Measurements from ENCODE around the gene FAM149A.

FAM149A gene

DNA sequence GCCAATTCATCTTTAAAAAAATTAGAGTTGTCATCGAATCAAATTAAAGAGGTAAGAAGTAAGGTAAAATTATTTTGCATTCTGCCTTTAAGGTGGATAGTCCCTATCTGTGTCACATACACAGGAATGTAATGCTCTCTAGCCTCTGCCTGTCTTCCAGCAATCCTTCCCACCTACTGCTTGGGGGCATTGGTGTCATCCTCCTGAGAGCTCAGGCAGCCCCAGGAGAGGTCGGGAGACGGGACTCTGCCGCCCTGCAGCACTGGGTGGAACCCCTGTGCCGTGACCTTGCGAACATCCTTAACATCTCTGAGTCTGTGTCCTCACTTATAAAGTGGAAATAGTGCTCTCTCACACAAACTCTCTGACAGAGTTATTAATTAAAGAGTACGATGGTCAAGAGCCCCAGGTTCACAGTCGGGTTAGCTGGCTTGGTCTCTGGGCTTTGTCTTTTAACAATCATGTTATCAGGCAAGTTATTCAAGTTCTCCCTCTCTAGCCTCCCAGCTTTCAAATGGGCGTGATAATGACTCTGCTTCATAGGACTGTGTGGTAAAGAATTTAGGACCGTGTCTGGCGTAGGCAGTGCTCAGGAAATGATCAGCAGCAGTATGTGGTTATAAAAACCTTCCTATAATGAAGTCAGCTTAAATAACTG, 25.4 kb upstream of the FAM149A start:
- TF ChIP-seq, protein P1, sequence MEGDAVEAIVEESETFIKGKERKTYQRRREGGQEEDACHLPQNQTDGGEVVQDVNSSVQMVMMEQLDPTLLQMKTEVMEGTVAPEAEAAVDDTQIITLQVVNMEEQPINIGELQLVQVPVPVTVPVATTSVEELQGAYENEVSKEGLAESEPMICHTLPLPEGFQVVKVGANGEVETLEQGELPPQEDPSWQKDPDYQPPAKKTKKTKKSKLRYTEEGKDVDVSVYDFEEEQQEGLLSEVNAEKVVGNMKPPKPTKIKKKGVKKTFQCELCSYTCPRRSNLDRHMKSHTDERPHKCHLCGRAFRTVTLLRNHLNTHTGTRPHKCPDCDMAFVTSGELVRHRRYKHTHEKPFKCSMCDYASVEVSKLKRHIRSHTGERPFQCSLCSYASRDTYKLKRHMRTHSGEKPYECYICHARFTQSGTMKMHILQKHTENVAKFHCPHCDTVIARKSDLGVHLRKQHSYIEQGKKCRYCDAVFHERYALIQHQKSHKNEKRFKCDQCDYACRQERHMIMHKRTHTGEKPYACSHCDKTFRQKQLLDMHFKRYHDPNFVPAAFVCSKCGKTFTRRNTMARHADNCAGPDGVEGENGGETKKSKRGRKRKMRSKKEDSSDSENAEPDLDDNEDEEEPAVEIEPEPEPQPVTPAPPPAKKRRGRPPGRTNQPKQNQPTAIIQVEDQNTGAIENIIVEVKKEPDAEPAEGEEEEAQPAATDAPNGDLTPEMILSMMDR (IDR thresholded peaks at IDR 0.05; ENCODE audit: low read length), result no peak
- TF ChIP-seq EZH2phosphoT487 (IDR thresholded peaks at IDR 0.05; ENCODE audit: low read length) (no peak), EZH2 (optimal IDR thresholded peaks at IDR 0.05; ENCODE audit: low read depth, low read length) (no peak)
- no peak overlapping the region for H3K27ac ChIP-seq (ENCODE audit: low read length)
- H3K4me3 ChIP-seq (ENCODE audit: low read length), result no peak overlapping the region
- H3K79me2 ChIP-seq (ENCODE audit: low read length), result no peaks in the 10 kb centered on the region
- no peak overlapping the region for H2AFZ ChIP-seq (ENCODE audit: low read length)
- no peak for DNase-seq
- no peaks in the 10 kb centered on the region for H3K9me3 ChIP-seq (replicated peaks; ENCODE audit: insufficient read depth, low read length)
- no peaks in the 10 kb centered on the region for H3K9me2 ChIP-seq (replicated peaks; ENCODE audit: insufficient read depth, low read length)
- H3K4me2 ChIP-seq (ENCODE audit: low read depth, low read length), result no peak overlapping the region
- H3K9ac ChIP-seq (ENCODE audit: low read length), result no peak overlapping the region
- H3F3A ChIP-seq (ENCODE audit: insufficient read depth, low read length), result no peaks in the 10 kb centered on the region
- H3K27me3 ChIP-seq (replicated peaks; ENCODE audit: insufficient read depth, low read length), result no peaks in the 10 kb centered on the region
- no peaks in the 10 kb centered on the region for H3K36me3 ChIP-seq (replicated peaks; ENCODE audit: insufficient read depth, low read length)
- no peaks in the 10 kb centered on the region for H4K20me1 ChIP-seq (ENCODE audit: insufficient read depth, low read length)
- no peaks in the 10 kb centered on the region for H3K4me1 ChIP-seq (ENCODE audit: low read length)

DNA sequence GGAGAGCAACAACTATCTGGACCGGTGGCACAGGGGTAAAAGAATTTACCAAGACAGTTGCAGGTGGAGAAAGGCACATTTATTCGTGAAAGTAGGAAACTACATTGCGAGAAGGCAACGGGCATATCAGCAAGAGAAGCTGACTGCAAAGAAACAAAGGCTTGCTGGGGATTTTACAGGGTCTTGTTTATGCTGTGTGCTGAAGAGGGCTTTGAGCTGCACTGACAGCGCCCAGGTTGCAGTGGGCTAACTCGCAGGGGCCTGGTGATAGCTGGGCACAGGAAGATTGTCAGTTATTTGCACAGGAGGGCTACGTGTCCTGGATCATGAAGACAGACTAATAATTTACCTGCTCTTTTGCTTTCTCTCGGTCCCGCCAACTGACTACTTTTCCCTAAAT, 24.8 kb upstream of the FAM149A start:
- Histone ChIP-seq H3K27ac (ENCODE audit: low read length) (no peak overlapping the region), H3K4me1 (ENCODE audit: low read length) (no peaks in the 10 kb centered on the region), H3K9ac (ENCODE audit: low read length) (no peak overlapping the region), H4K20me1 (ENCODE audit: insufficient read depth, low read length) (no peaks in the 10 kb centered on the region), H3K4me2 (ENCODE audit: low read depth, low read length) (no peak overlapping the region), H3K36me3 (replicated peaks; ENCODE audit: insufficient read depth, low read length) (no peaks in the 10 kb centered on the region), H3F3A (ENCODE audit: insufficient read depth, low read length) (no peaks in the 10 kb centered on the region), H3K79me2 (ENCODE audit: low read length) (no peaks in the 10 kb centered on the region), H3K27me3 (replicated peaks; ENCODE audit: insufficient read depth, low read length) (no peaks in the 10 kb centered on the region), H3K4me3 (ENCODE audit: low read length) (no peak overlapping the region), H3K9me3 (replicated peaks; ENCODE audit: insufficient read depth, low read length) (no peaks in the 10 kb centered on the region), H3K9me2 (replicated peaks; ENCODE audit: insufficient read depth, low read length) (no peaks in the 10 kb centered on the region), H2AFZ (ENCODE audit: low read length) (no peak overlapping the region)
- TF ChIP-seq EZH2phosphoT487 (IDR thresholded peaks at IDR 0.05; ENCODE audit: low read length) (no peak), EZH2 (optimal IDR thresholded peaks at IDR 0.05; ENCODE audit: low read depth, low read length) (no peak)
- TF ChIP-seq, protein P1 (IDR thresholded peaks at IDR 0.05; ENCODE audit: low read length), result no peak
- no peak for DNase-seq

DNA sequence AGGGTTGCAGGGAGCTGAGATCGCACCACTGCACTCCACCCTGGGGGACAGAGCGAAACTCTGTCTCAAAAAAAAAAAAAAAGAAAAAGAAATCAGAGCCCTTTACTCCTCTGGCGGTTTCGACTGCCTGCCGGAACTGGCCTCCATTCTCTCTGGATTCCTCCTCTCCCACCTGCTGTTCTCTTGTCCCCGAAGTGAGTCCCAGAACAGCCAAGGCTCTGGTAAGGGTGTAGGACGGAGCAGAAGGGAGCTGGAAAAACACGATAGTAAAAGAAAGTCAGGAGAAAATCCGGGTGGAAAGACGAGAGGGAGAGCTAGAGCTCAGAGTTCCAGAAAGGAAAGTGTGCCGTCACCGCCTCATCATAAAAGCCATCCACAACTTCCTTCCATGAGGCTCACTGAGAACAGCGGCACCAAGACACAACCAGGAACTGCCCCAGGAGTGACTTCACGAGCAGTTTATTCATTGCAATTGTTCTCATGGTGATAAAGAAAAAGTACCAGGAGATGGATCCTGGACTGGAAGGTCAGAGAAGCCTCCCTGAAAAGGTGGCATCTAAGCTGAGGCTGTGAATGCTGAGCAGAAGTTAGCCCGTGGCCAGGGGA, 23.2 kb upstream of the FAM149A start:
- Histone ChIP-seq H4K20me1 (ENCODE audit: insufficient read depth, low read length) (no peaks in the 10 kb centered on the region), H3K4me1 (ENCODE audit: low read length) (no peaks in the 10 kb centered on the region), H3K9me2 (replicated peaks; ENCODE audit: insufficient read depth, low read length) (no peaks in the 10 kb centered on the region), H3K4me2 (ENCODE audit: low read depth, low read length) (no peak overlapping the region), H3K79me2 (ENCODE audit: low read length) (no peaks in the 10 kb centered on the region), H3K27me3 (replicated peaks; ENCODE audit: insufficient read depth, low read length) (no peaks in the 10 kb centered on the region), H3K9ac (ENCODE audit: low read length) (no peak overlapping the region), H3K36me3 (replicated peaks; ENCODE audit: insufficient read depth, low read length) (no peaks in the 10 kb centered on the region), H3K27ac (ENCODE audit: low read length) (no peak overlapping the region), H3F3A (ENCODE audit: insufficient read depth, low read length) (no peaks in the 10 kb centered on the region), H3K9me3 (replicated peaks; ENCODE audit: insufficient read depth, low read length) (no peaks in the 10 kb centered on the region), H3K4me3 (ENCODE audit: low read length) (no peak overlapping the region), H2AFZ (ENCODE audit: low read length) (no peak overlapping the region)
- TF ChIP-seq EZH2 (optimal IDR thresholded peaks at IDR 0.05; ENCODE audit: low read depth, low read length) (no peak), EZH2phosphoT487 (IDR thresholded peaks at IDR 0.05; ENCODE audit: low read length) (no peak)
- TF ChIP-seq, protein P1 (IDR thresholded peaks at IDR 0.05; ENCODE audit: low read length), result no peak
- no peak for DNase-seq
